GM21737 (cell line): ENCODE data around the gene BAIAP2L1.

Experiments used
- ATAC-seq: cut with Tn5 transposase; IDR thresholded peaks from one replicate; pipeline ENCODE4 v1.9.1; 2021; ENCODE audit warnings: mild to moderate bottlenecking, moderate library complexity; ENCODE audit not compliant: unreplicated experiment

Gene BAIAP2L1

GRCh38 chr7:98360221-98361130 lies 40.4 kb downstream of the BAIAP2L1 start:
- ATAC-seq = no peak

- ATAC-seq = no peak
Observed at GRCh38 chr7:98359395-98359794, 41.5 kb downstream of the BAIAP2L1 start.

- ATAC-seq = no peak
Observed at GRCh38 chr7:98358706-98359105, 42.2 kb downstream of the BAIAP2L1 start.

- ATAC-seq = no peak
Observed at GRCh38 chr7:98357751-98358161, 43.1 kb downstream of the BAIAP2L1 start.

GRCh38 chr7:98355250-98355538 lies 45.7 kb downstream of the BAIAP2L1 start:
- ATAC-seq = no peak

- ATAC-seq = no peak
Observed at GRCh38 chr7:98354511-98355249, 46.2 kb downstream of the BAIAP2L1 start.

- no peak for ATAC-seq
Observed at GRCh38 chr7:98354052-98354451, 46.8 kb downstream of the BAIAP2L1 start.

GRCh38 chr7:98352621-98353020 lies 48.3 kb downstream of the BAIAP2L1 start:
- ATAC-seq = no peak

- no peak for ATAC-seq
Observed at GRCh38 chr7:98351136-98351535, 49.8 kb downstream of the BAIAP2L1 start.

GRCh38 chr7:98348726-98349474 lies 52.0 kb downstream of the BAIAP2L1 start:
- no peak for ATAC-seq

GRCh38 chr7:98346515-98347069 lies 54.3 kb downstream of the BAIAP2L1 start:
- no peak for ATAC-seq

- ATAC-seq = no peak
Observed at GRCh38 chr7:98341106-98341505, 59.8 kb downstream of the BAIAP2L1 start.

- ATAC-seq = no peak
Observed at GRCh38 chr7:98339043-98339442, 61.8 kb downstream of the BAIAP2L1 start.

GRCh38 chr7:98338441-98338840 lies 62.4 kb downstream of the BAIAP2L1 start:
- ATAC-seq = no peak

GRCh38 chr7:98335411-98335977 lies 65.4 kb downstream of the BAIAP2L1 start:
- ATAC-seq = no peak

- ATAC-seq = no peak
Observed at GRCh38 chr7:98334081-98334480, 66.8 kb downstream of the BAIAP2L1 start.

- no peak for ATAC-seq
Observed at GRCh38 chr7:98330926-98331529, 69.9 kb downstream of the BAIAP2L1 start.

- ATAC-seq = no peak
Observed at GRCh38 chr7:98329791-98330373, 71.0 kb downstream of the BAIAP2L1 start.

GRCh38 chr7:98329100-98329790 lies 71.6 kb downstream of the BAIAP2L1 start:
- ATAC-seq = no peak
